ENCODE measurements around the gene PSMB10. TPM values are rescaled to one million over a fixed set of nuclear protein-coding genes. Genes with fewer than 3 reads are reported as not detected.
"Not testable (repeated sequence)": the region's sequence is repeated elsewhere in the genome, so short reads cannot be mapped to it uniquely, and the experiment has no call there.

Gene PSMB10
- total RNA-seq, 2 donors from 2014 or later = 54.9 to 64.5 TPM

DNA sequence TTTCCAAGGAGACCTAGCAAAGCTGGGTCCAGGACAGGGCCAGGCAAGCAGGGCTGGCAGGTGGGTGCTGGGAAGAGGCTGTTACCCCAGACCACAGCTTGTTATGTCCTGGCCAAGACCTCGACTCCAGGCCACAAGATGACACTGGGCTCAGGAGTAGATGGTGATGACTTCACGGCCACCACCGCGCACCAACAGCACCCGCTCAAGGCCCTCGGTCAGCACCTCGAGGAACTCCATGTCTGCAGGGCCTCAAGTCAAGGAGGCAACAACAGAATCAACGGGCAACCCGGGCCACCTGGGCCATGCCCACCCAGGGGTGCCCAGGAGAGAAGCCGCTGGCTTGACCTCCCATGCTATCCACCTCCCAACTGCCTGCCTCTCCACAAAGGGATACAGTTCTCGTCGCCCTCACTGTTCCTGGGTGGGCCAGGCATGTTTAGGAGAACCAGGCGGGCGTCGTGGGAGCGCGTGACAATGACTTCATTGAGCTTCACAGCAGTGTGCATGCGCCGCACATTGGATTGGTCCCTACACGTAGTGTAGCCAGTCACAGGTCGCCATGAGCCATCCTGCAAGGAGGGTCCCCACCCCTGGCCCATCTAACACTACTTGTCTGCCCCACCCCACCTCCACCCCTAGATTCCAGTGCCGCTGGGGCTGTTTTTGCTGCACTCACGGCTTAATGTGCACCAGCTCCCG, 8.2 kb upstream of the PSMB10 start:
- intact Hi-C loops (cut with DNase I) = no loop called here
- no peak for ATAC-seq
- DNase-seq = no peak

DNA sequence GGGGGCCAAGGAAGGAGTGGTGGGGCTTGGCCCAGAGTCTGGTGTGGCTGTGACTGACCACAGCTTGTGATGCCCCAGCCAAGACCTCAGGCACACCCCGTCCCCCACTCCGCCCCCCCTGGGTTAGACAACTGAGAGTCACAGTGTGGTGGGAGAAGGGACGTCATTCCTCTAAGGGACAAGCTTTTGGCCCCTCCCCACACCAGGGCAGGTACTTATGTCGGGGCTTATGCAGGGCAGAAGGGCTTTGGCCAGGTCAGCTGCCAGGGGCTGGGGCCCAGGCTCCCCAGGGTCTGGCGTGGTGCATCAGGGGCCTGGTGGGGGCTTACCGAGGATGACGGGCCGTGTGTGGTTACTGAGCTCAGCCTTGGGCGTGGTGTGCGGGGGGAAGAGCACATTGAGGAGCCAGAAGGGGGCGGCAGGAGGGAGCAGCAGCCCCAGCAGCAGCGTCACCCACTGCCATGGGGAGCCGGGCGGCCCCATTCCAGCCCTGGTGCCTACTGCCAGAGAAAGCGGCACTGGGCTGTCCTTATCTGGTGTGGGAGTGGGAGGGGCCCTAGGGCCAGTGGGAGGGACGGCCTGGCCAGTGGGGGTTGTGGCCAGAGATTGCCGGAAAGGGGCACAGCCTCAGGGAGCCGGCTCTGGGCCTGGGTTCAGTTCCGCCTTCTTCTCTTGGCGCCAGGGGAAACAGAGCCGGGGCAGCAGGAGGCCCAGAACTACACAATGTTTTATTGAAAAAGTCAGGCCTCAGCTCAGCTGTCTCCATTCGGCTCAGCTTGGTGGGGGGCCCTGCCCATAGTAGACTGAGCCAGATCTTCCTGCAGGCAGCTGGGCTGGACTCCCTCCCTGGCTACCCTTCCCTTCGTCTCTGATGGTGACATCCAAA, 7.2 kb upstream of the PSMB10 start, which contains the start of gene LCAT:
TSS of gene LCAT (minus strand) at position 502 of the 886 bp plus-strand sequence. CDS start at position 483, 19 bp downstream.
- intact Hi-C loops (cut with DNase I) = no loop called here
- ATAC-seq (peak; percentile 48 to 76), DNase-seq (peak; percentile 80)

DNA sequence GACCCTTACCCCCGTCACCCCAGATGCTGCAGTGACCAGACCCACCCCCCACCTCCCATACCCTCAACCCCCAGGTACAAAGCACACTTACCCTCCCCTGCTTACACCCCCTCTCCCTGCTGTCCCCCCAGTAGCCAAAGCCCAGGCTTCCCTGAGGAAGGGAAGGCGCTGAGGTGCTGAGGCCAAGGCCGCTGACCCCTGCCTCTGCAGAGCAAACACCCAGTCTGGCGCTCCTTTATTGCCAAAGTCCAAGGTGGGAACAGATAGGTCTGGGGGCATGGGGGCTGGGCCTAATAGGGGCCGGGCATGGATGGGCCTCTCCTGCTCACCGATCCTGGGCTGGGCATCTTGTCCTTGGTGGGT, 6.6 kb upstream of the PSMB10 start:
- intact Hi-C loops (cut with DNase I) = no loop called here
- ATAC-seq (peak in 1 of 2 donors; percentile 0), DNase-seq (no peak)

DNA sequence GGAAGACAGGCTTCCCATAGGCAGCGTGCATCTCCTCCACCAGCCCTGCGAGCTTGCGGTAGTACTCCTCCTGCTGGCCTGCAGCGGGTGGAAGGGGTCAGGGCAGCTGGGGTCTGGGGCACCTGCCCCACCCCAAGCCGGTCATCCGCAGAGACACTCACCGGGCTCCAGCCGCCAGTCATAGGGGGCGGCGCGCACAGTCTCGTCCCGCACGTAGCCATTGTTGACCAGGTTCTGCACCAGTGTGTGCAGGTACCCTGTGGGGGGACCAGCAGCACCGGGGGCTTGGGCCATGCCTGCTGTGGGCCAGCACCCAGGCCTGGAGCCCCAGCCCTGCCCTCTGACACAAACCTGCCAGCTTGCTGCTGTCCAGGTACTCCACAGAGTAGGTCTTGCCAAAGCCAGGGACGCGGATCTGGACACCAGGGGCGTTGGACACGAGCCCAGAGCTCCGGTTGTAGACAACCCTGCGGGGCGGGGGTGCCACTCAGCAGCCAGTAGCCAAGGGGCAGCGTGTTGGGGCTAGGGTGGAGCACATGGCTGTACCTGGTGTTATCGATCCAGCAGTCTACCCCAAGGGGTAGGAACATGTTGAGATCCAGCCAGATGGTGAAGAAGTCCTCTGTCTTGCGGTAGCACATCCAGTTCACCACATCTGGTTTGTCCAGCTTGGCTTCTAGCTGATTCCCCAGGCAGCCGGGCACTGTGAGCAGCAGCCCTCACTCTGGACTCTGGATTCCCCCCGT, 6.0 kb upstream of the PSMB10 start:
- DNase-seq = no peak
- intact Hi-C loops (cut with DNase I) = no loop called here

DNA sequence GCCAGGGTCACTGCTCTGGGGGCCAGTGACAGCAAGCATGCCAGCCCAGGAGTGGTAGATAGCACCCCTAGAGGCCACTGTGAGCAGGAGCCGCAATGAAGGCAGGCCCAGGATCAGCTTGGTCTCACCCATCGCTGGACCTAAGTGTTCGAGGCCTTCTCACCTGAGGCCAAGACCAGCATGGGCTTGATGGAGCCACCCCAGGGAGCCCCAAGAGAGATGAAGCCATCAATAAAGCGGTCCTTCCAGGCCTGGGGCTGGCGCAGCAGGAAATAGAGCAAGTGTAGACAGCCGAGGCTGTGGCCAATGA, 5.5 kb upstream of the PSMB10 start:
- DNase-seq (no peak), ATAC-seq (peak; percentile 5 to 14)
- intact Hi-C loops (cut with DNase I) = no loop called here

More for the DNA sequence above, 6.0 kb upstream of the PSMB10 start:
- no peak for ATAC-seq

DNA sequence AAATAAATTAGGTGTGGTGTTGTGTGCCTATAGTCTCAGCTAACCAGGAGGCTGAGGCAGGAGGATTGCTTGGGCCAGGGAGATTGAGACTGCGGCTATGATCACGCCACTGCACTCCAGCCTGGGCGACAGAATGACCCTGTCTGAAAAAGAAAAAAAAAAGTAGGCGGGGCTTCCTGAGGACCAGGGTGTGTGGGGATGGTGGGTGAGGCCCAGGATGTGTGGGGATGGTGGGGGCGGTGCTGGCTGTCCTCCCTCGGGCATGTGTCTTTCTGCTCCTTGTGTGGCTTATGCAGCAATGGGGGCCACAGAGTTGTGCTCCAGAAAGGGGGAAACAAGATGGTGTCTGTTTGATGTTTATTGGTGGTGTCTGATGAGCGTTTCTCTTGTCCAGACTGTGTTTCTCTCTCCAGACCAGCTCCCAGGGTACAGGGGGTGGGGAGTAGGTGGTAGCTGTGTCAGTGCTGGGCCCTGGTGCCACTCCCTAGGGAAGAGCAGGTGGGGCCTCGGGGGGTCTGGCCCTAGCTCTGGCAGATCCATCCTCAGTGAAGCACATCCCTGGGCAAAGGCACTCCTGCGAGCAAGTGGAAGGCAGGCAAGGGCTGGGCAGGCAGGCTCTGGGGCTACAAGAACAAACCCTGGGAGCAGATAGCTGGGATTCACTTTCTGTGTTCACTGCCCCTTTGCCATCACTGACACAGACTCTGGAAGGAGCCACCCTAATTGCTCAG, 5.0 kb upstream of the PSMB10 start:
- ATAC-seq (no peak), DNase-seq (no peak)
- intact Hi-C loops (cut with DNase I) = no loop called here

DNA sequence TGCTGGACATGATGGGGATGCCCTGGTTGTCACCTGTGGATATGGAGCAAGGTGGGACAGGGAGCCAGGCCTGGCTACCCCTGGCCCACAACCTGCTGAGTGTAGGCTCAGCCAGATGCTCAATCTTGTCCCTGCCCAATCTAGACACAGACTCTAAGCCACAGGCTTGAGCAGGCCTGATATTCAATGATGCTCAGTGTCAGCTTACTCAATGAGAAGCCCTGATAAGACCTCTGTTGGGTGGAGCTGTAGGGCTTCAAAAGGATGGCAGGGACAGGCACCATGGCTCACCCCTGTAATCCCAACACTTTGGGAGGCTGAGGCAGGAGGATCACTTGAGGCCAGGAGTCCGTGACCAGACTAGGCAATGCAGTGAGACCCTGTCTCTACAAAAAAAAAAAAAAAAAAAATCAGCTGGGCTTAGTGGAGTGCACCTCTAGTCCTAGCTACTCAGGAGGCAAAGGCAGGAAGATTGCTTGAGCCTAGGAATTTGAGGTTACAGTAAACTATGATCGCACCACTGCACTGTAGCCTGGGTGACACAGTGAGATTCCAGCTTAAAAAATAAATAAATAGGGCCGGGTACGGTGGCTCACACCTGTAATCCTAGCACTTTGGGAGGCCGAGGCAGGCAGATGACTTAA, 3.9 kb upstream of the PSMB10 start:
- intact Hi-C loops (cut with DNase I) = no loop called here
- DNase-seq (no peak), ATAC-seq (no peak)

DNA sequence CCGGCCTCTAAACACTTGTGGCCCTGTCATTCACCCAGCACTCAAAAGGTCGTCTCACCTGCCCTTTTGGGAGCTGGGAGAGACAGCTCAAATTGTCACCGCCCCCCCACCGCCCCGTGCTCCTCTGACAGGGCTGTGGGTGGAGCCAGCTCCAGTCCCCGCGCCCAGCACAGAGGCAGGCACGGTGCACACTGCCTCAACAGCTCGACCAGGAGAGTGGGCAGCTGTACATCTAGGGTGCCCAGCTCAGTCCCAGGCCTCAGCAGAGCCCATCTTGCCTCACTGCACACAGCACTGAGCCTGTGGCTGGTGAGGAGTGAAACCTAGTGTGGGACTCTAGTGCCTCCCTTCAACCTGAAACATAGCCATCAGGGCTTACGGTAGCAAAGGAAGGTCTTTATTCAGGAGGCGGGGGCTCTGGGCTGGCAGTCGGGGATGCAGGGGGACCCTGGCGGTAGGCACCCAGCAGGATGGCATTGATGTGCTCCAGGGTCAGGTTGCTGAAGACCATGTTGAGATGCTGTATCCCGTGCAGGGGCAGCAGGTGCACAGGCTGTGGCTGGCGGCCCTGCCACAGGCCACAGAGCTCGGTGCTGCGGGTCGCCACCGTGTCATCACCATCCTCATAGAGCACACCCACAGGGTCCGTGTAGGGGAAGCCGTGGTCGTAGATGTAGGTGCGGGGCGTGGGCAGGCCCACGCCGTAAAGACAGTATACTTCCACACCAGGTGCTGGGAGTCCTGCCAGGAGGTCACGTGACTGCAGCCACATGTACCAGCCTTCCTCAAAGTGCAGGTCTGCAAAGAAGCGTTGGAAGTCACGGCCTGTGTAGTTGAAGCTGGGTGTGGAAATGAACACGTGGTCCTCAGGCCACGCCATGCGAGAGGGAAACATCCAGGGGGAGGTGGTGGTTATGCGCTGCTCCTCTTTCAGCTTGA, 3.1 kb upstream of the PSMB10 start:
- no peak for DNase-seq

DNA sequence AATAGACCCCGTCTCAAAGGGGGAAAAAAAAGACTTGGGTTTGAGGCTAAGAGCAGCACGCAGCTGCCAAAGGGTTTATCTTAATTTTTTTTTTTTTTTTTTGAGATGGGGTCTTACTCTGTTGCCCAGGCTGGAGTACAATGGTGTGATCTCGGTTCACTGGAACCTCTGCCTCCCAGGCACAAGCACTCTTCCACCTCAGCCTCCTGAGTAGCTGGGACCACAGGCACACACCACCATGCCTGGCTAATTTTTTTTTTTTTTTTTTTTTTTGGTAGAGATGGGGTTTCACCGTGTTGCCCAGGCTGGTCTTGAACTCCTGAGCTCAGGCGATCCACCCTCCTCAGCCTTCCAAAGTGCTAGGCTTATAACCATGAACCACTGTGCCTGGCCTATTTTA, 1.1 kb upstream of the PSMB10 start:
- intact Hi-C loops (cut with DNase I); DNase-seq; ATAC-seq: not testable (repeated sequence)

More for the DNA sequence above, 3.1 kb upstream of the PSMB10 start:
- intact Hi-C loops (cut with DNase I) = no loop called here
- no peak for ATAC-seq

DNA sequence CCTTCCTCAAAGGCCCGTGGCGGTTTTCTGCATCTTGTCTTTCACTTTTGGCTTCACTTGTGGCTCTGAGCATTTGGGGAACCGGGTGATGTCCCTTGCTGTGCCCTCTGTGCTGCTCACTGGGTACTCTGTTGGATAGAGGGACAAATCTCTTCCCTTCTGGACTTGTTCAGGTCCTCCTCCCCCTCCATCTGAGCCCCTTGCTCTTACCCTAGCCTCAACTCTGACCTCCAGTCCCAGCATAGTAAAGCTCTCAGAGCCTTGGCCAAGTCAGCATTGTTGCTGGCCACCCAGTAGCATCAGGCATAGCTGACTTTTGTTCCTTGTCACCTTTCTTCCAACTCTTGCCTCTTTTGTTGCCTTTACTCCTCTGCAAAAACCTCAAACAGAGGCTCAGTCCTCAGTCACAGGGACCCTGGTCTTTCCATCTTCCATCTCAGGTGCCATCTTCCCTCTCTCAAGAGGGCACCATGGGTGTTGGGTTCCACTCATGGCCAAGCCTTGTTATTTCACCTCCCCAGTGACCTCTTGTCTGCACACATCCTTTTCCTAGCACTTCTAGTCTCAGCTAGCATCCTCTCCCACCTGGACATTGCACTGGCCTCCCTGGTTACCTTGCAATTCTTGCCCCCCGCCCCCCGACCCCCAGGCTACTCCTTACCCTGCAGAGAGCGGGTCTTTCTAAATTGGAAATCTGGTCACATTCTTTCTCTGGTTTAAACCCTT, 393 bp upstream of the PSMB10 start:
- ATAC-seq (no peak), DNase-seq (no peak)
- intact Hi-C loops (cut with DNase I) = no loop called here

DNA sequence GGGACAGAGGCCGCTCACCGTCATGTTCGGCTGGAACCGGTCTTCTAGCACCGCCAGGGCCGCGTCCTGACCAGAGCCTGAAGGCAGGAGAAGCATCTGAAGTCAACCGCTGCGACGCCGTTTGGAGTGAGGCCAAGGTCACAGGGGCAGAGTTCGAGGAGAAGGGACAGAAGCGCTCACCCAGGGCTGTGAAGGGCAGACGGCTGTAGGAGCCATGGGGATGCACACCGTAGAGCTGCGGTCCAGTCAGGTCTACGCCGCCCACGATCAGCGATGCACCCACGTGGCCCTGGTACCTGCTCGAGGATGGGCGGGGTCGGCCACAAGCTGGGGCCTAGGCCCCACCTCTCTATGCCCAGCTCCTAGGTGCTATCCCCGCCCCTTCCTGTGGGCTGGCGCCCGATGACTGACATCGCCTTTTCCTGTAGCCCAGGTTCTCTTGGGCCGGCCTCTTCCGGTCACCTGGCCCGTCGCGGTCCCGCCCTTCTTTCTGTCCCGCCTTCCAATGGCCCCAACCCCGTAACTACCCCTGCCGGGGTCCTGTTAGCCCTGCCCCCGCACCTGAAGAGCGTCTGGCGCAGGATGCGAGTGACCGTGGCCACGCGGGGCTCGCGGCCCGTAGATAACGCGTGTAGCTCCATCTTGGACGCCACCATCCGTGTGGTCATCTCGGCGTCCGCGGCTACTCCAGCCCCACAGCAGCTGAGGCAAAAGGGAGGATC, 1.1 kb downstream of the PSMB10 start:
- ATAC-seq = peak; percentile 93 to 94
- intact Hi-C loops (cut with DNase I) = no loop called here
- DNase-seq = peak; percentile 96

DNA sequence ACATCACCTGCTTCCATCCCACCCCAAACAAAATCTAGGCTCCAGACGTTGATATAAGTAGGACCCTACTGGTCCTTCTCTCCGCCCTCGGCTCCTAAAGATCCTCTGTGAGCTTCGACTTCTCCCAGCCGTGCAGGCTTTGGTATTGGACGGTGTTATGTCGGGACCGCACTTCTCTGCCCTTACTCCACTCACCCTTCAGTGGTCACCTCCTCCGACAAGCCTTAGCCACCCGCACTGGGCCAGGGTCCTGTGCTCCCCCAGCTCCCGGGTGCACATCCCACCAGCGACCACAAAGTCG, 1.6 kb downstream of the PSMB10 start:
- no peak for DNase-seq
- intact Hi-C loops (cut with DNase I) = no loop called here
- ATAC-seq = peak; percentile 1 to 2

DNA sequence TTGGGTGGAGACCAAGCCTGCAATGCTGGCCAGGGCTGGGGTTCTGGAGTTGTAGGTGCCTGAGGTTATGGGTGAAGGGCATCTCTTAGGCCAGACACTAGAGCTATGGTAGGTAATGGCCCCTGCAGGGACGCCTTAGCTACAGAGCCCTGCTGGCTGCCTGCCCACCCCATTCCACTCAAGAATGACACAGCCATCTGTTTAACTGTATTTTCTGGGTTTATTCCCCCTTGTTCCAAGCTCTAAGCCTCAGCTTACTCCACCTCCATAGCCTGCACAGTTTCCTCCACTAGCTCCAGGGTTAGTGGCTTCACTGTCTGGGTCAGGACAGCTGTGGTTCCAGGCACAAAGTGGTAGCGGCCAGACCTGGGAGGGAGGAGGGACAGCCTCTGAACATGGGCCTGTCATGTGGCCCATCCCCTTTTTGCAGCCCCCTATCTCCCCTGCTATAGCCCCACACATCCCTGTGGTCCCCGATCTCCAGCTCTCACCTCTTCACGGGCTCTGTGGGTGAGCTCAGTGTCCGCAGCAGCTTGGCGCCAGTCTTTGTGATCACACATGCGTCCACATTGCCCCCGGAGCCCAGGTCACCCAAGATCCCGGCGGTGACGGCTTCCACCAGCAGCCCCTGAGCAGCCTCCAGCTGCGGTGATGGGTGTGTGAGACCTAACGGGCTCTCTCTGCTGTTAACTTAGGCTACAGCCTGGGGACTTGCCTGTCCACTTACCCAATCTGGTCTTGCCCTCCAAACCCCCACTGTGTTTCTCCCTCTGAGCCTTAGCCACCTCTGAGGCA, 2.1 kb downstream of the PSMB10 start:
- ATAC-seq (no peak), DNase-seq (no peak)
- intact Hi-C loops (cut with DNase I) = no loop called here

DNA sequence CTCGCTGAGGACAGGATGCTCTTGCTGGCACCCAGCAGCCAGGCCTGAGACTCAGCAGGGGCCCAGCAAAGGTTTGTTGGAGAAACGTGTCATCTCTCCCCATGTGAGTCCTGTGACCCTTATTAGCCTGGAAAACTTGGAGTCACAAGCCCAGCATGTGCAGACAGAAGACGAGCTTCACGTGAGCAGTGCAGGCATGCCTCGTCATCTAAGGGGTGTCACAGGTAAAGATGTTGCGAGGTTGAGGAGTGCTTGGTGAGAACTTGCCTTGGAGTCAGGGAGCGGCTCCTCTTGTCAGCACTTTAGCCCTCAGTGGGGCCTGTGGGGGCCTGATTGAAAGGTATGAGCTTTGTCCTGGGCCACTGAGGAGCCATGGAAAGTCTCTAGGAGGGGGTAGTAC, 2.8 kb downstream of the PSMB10 start:
- ATAC-seq (no peak), DNase-seq (no peak)
- intact Hi-C loops (cut with DNase I) = no loop called here

DNA sequence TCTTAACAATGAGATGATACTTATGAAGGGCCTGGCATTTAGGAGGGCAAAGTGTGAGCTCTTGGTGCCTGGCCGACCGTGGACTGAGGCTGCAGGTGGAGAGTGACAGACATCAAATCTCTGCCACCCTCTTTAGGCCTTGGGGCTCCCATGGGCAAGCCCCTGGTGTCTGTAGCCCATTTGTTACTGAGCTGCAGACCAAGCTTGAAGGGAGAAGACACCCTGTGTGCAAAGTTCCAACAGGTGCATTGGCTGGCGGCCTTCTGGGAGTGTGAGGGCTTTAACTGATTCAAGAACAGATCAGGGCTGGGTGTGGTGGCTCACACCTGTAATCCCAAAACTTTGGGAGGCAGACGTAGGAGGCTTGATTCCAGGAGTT, 4.2 kb downstream of the PSMB10 start:
- intact Hi-C loops (cut with DNase I) = no loop called here
- DNase-seq = no peak
- no peak for ATAC-seq
